Cerebellar nuclear complex (tissue), 1 donor: ENCODE data around the gene CRTC3.
"Not testable (repeated sequence)": the region's sequence is repeated elsewhere in the genome, so short reads cannot be mapped to it uniquely, and the experiment has no call there.

Source experiments
- DNase-seq, 2 experiments: peaks; one replicate each; lab custom pipeline; 2025; lab: John Stamatoyannopoulos, UW

CRTC3 gene

GRCh38 chr15:90523373-90523772, 6.3 kb upstream of the CRTC3 start:
- no peak for DNase-seq

GRCh38 chr15:90524018-90524803, 5.5 kb upstream of the CRTC3 start:
- not testable (repeated sequence) for DNase-seq

- DNase-seq, result no peak
Observed at GRCh38 chr15:90529011-90529370, 732 bp upstream of the CRTC3 start.

- DNase-seq, result no peak
Observed at GRCh38 chr15:90530250-90531051, 728 bp downstream of the CRTC3 start.

- no peak for DNase-seq
Observed at GRCh38 chr15:90531147-90531546, 1.4 kb downstream of the CRTC3 start.

- no peak for DNase-seq
Observed at GRCh38 chr15:90535254-90535653, 5.5 kb downstream of the CRTC3 start.

GRCh38 chr15:90539789-90540188, 10.1 kb downstream of the CRTC3 start:
- DNase-seq, result no peak

GRCh38 chr15:90540768-90541167, 11.0 kb downstream of the CRTC3 start:
- no peak for DNase-seq

- no peak for DNase-seq
Observed at GRCh38 chr15:90545095-90545494, 15.4 kb downstream of the CRTC3 start.

GRCh38 chr15:90547540-90547939, 17.8 kb downstream of the CRTC3 start:
- DNase-seq, result no peak

- DNase-seq, result no peak
Observed at GRCh38 chr15:90550919-90551318, 21.2 kb downstream of the CRTC3 start.

- no peak for DNase-seq
Observed at GRCh38 chr15:90552162-90552928, 22.6 kb downstream of the CRTC3 start.

GRCh38 chr15:90552929-90553211, 23.1 kb downstream of the CRTC3 start:
- DNase-seq, result no peak

- no peak for DNase-seq
Observed at GRCh38 chr15:90553248-90553745, 23.6 kb downstream of the CRTC3 start.

GRCh38 chr15:90557186-90558084, 27.7 kb downstream of the CRTC3 start:
- peak; percentile 83 to 87 for DNase-seq

- no peak for DNase-seq
Observed at GRCh38 chr15:90558171-90558573, 28.4 kb downstream of the CRTC3 start.

GRCh38 chr15:90559119-90559518, 29.4 kb downstream of the CRTC3 start:
- DNase-seq, result no peak

GRCh38 chr15:90560229-90560776, 30.6 kb downstream of the CRTC3 start:
- no peak for DNase-seq

- DNase-seq, result no peak
Observed at GRCh38 chr15:90561344-90562244, 31.9 kb downstream of the CRTC3 start.

GRCh38 chr15:90562669-90563068, 32.9 kb downstream of the CRTC3 start:
- no peak for DNase-seq
